Body of pancreas (tissue), 4 donors: ENCODE measurements around the gene SEZ6L2. TPM values are rescaled to one million over a fixed set of nuclear protein-coding genes. Genes with fewer than 3 reads are reported as not detected.

ENCODE experiments used
- ATAC-seq: fragments of 150-250 bp; one replicate; pipeline ENCODE4 v1.9.1; 2016
- DNase-seq, 4 donors: peaks; one replicate each; pipeline ENCODE4 v3.0.0-alpha.2; 2019
- H3K27ac ChIP-seq, 4 donors: fragments of 200-600 bp; sonication (generic); 1 replicate in 3 of 4; 2 replicates in 1 of 4; pipeline versions ENCODE4 v1.5.1 to v1.6.1; 2016 to 2019; ENCODE audit warnings: mild to moderate bottlenecking in 1 of 4, mixed read lengths in 1 of 4, moderate library complexity in 1 of 4
- H3K27me3 ChIP-seq, 2 donors: fragments of 200-600 bp; sonication (generic); one replicate each; pipeline ENCODE4 v1.6.0; 2016; ENCODE audit warnings: mild to moderate bottlenecking in 1 of 2
- H3K36me3 ChIP-seq, 2 donors: fragments of 200-600 bp; sonication (generic); replicated peaks in 1 of 2; 2 replicates each; pipeline ENCODE4 v1.5.1; 2016; ENCODE audit warnings: low read depth in 2 of 2; ENCODE audit not compliant: insufficient read depth in 1 of 2
- H3K4me1 ChIP-seq: fragments of 200-600 bp; sonication (generic); one replicate; pipeline ENCODE4 v1.6.0; 2016
- H3K4me3 ChIP-seq, 2 donors: fragments of 200-600 bp; sonication (generic); 1 replicate in 1 of 2; 2 replicates in 1 of 2; pipeline ENCODE4 v1.5.1; 2016 to 2019
- H3K9me3 ChIP-seq, 3 donors: fragments of 200-600 bp; sonication (generic); 1 replicate in 2 of 3; 2 replicates in 1 of 3; pipeline ENCODE4 v1.5.1; 2016
- POLR2A ChIP-seq, 3 donors: fragments of 450-650 bp; IDR thresholded peaks; one replicate each; pipeline ENCODE4 v1.6.1; 2016; ENCODE audit warnings: antibody characterized with exemption in 3 of 3, mild to moderate bottlenecking in 2 of 3
- WGBS, 2 donors: methylation state at CpG; one replicate each; pipeline ENCODE4 v1.1.5; 2017; 5-methylcytosine and 5-hydroxymethylcytosine counted together
- intact Hi-C: fragments of 100-400 bp; cut with DNase I; formaldehyde crosslinking; loops from one replicate; pipeline ENCODE4 v1.15.1; 2023
- total RNA-seq, 2 donors: library from RNA; depleted of rRNA; stranded (reverse); fragments of >200 nt; gene quantifications; one replicate each; pipeline ENCODE4 v1.1.0, GENCODE V29; 2016
- TF ChIP-seq, protein P1 (sequence below), 7 experiments: fragments of 450-650 bp in 4 of 7; fragments of 200-600 bp in 3 of 7; sonication (generic) in 3 of 7; IDR thresholded peaks; one replicate each; pipeline ENCODE4 v1.5.1; 2016 to 2019; ENCODE audit warnings: antibody characterized with exemption in 7 of 7

Gene SEZ6L2
- total RNA-seq, 2 donors from 2014 or later: 19.2 to 28.3 TPM

DNA sequence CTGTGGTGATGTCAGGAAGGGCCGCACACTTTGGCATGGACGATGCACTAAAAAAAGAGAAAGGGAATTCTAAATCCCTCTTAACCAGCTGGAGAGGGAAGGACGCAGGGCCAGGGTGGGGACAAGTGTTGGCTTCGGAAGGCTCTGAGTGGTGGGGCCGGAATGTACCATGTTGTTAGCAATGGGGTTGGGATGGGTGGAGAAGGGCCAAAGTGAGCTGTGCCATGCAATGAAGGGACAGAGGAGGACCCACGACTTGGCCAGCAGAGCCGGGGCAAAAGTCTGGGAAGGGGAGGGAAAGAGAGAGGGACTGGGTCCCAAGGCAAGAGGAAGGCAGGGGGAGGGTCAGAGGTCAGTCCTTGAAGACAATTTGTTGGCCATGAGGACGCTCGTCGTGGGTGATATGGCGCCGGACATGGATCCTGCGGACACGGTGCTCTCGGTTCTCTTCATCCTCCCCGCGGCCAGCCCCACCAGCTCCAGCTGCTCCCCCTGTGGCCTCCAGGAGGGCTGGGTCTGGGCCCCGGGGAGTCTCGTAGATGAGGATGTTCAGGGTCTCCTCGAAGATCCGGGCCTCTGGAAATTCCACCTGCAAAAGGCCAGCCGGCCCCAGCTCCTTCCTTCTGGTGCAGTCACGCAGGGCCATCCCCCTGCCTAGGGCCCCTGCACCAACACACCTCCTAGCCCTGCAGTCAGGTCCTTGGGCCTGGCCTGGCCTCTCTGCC lies 7.3 kb upstream of the SEZ6L2 start:
- no peaks in the 10 kb centered on the region for H3K27me3 ChIP-seq
- H3K36me3 ChIP-seq: no peaks in the 10 kb centered on the region
- no peak for TF ChIP-seq POLR2A (IDR thresholded peaks at IDR 0.05)
- TF ChIP-seq, protein P1, sequence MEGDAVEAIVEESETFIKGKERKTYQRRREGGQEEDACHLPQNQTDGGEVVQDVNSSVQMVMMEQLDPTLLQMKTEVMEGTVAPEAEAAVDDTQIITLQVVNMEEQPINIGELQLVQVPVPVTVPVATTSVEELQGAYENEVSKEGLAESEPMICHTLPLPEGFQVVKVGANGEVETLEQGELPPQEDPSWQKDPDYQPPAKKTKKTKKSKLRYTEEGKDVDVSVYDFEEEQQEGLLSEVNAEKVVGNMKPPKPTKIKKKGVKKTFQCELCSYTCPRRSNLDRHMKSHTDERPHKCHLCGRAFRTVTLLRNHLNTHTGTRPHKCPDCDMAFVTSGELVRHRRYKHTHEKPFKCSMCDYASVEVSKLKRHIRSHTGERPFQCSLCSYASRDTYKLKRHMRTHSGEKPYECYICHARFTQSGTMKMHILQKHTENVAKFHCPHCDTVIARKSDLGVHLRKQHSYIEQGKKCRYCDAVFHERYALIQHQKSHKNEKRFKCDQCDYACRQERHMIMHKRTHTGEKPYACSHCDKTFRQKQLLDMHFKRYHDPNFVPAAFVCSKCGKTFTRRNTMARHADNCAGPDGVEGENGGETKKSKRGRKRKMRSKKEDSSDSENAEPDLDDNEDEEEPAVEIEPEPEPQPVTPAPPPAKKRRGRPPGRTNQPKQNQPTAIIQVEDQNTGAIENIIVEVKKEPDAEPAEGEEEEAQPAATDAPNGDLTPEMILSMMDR (IDR thresholded peaks at IDR 0.05): no peak
- H3K9me3 ChIP-seq: no peaks in the 10 kb centered on the region
- DNase-seq (no peak), ATAC-seq (no peak)
- no peak overlapping the region for H3K4me3 ChIP-seq
- H3K27ac ChIP-seq: no peak overlapping the region
- intact Hi-C loops: loop anchor here (10.0 kb wide), 1 partner anchor 98 kb away; no protein-coding TSS in a partner anchor
- WGBS, 2 donors: 75 to 83% methylated on average over 19 to 23 of the region's 23 CpGs
- no peaks in the 10 kb centered on the region for H3K4me1 ChIP-seq

DNA sequence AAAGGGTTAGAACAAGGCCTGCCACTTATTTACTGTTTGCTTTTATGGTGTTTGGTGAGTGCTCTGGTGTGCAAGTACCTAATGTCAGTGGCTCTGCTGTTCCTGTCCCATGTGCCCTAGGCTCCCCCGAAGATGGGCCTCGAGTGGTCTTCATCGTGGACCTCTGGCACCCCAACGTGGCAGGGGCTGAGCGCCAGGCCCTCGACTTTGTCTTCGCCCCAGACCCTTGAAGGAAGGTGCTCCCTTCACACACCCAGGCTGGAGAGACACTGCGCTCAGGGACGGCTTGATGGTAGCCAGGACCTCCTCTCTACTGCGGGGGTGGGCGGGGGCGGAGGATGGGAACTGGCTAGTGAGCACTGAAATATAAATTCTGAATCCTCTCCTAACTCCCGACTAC lies 6.3 kb upstream of the SEZ6L2 start:
- no peaks in the 10 kb centered on the region for H3K36me3 ChIP-seq
- DNase-seq (no peak), ATAC-seq (no peak)
- WGBS, 2 donors: 77 to 84% methylated on average over 8 to 13 of the region's 13 CpGs
- no peak for TF ChIP-seq POLR2A (IDR thresholded peaks at IDR 0.05)
- TF ChIP-seq, protein P1 (IDR thresholded peaks at IDR 0.05): no peak
- no peaks in the 10 kb centered on the region for H3K27me3 ChIP-seq
- intact Hi-C loops: loop anchor here (10.0 kb wide), 1 partner anchor 99 kb away; no protein-coding TSS in a partner anchor
- H3K4me1 ChIP-seq: peaks cover 7% of the 10 kb centered on the region
- H3K4me3 ChIP-seq: no peak overlapping the region
- no peak overlapping the region for H3K27ac ChIP-seq
- no peaks in the 10 kb centered on the region for H3K9me3 ChIP-seq

DNA sequence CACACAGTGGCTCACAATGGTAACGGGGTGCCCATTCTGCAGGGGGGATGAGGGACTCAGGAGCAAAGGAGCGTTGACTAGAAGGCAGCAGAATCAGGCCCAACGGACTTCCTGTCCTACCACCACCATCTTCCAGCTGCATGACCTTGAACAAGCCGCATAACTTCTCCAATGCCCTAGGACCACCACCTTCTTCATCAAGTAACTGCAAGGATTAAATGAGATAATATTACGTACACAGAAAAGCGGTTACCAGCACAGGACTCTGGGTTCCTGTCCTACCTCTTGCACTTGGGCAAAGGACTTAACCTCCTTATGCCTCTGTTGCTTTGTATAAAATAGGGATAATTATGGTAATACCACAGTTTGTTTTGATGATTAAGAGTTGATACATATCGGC lies 5.6 kb upstream of the SEZ6L2 start:
- intact Hi-C loops: loop anchor here (10.0 kb wide), 1 partner anchor 100 kb away; no protein-coding TSS in a partner anchor
- Histone ChIP-seq H3K9me3 (no peaks in the 10 kb centered on the region), H3K4me3 (no peak overlapping the region), H3K27ac (no peak overlapping the region), H3K4me1 (peaks cover 11% of the 10 kb centered on the region), H3K36me3 (no peaks in the 10 kb centered on the region), H3K27me3 (no peaks in the 10 kb centered on the region)
- WGBS, 2 donors: 86 to 93% methylated on average over 7 of the region's 7 CpGs
- ATAC-seq: no peak
- DNase-seq: no peak
- no peak for TF ChIP-seq POLR2A (IDR thresholded peaks at IDR 0.05)
- TF ChIP-seq, protein P1 (IDR thresholded peaks at IDR 0.05): no peak

DNA sequence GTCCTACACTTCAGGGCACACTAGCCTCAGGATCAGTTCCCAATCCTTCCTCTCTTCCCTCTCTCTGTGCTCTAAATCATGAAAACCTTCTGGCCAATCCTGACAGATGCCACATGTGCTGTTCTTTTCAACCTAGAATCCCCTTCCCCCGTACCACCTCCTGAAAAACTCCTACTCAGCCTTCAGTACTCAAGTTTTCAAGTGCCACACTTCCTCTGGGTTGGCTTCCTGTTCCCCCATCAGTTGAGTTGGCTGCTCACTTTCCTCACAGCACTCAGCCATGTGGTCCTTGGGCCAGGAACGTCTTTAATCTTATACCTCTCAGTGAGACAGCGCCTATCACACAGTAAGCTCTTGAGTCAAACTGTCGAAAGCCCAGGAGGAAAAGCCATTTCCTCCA lies 4.2 kb upstream of the SEZ6L2 start:
- no peak for ATAC-seq
- 67 to 85% methylated on average over 4 of the region's 4 CpGs for WGBS, 2 donors

More for the DNA sequence above, 4.2 kb upstream of the SEZ6L2 start:
- intact Hi-C loops: loop anchor here (10.0 kb wide), 1 partner anchor 101 kb away; no protein-coding TSS in a partner anchor
- Histone ChIP-seq H3K9me3 (no peaks in the 10 kb centered on the region), H3K4me3 (no peak overlapping the region), H3K4me1 (peaks cover 21% of the 10 kb centered on the region), H3K36me3 (no peaks in the 10 kb centered on the region), H3K27me3 (no peaks in the 10 kb centered on the region), H3K27ac (no peak overlapping the region)
- no peak for DNase-seq
- TF ChIP-seq POLR2A (IDR thresholded peaks at IDR 0.05): no peak
- TF ChIP-seq, protein P1 (IDR thresholded peaks at IDR 0.05): no peak
